MCF 10A (cell line): Measurements from ENCODE around the gene FAS. TPM values are rescaled to one million over a fixed set of nuclear protein-coding genes. Genes with fewer than 3 reads are reported as not detected.

Experiments
- BruUV-seq: library from RNA; stranded (reverse); fragments of 400-500 nt; replicated peaks from 2 replicates; lab custom pipeline; 2021; lab: Mats Ljungman, UMichigan
- CTCF ChIA-PET: fragments of 300-600 bp; sonication (Branson Sonifier 250); formaldehyde crosslinking; extraction: SDS; loops from one replicate; lab custom pipeline; 2021; ENCODE audit warnings: antibody characterized with exemption, inconsistent platforms; lab: Yijun Ruan, JAX
- POLR2A ChIA-PET: fragments of 300-600, 350-650 bp; sonication (Branson Sonifier 250); formaldehyde crosslinking; extraction: SDS; loops from one replicate; lab custom pipeline; 2020; ENCODE audit warnings: antibody characterized with exemption, inconsistent platforms; lab: Yijun Ruan, JAX
- DNase-seq: peaks from one replicate; pipeline ENCODE4 v3.0.0-alpha.2; 2018; ENCODE audit not compliant: unreplicated experiment
- H3K27ac Mint-ChIP-seq: one replicate; pipeline ENCODE4 v1.8.0; 2022; ENCODE audit warnings: mild to moderate bottlenecking, low read depth, mixed read lengths; ENCODE audit not compliant: unreplicated experiment
- H3K27me3 Mint-ChIP-seq: one replicate; pipeline ENCODE4 v1.8.0; 2022; ENCODE audit warnings: mixed read lengths; ENCODE audit not compliant: insufficient read depth, unreplicated experiment
- H3K36me3 Mint-ChIP-seq: one replicate; pipeline ENCODE4 v1.8.0; 2022; ENCODE audit warnings: mild to moderate bottlenecking, moderate library complexity, mixed read lengths; ENCODE audit not compliant: insufficient read depth, unreplicated experiment
- H3K4me1 Mint-ChIP-seq: one replicate; pipeline ENCODE4 v1.8.0; 2022; ENCODE audit warnings: mixed read lengths; ENCODE audit not compliant: insufficient read depth, unreplicated experiment
- H3K4me3 Mint-ChIP-seq: one replicate; pipeline ENCODE4 v1.8.0; 2022; ENCODE audit warnings: mild to moderate bottlenecking, moderate library complexity, mixed read lengths; ENCODE audit not compliant: unreplicated experiment
- H3K9me3 Mint-ChIP-seq: one replicate; pipeline ENCODE4 v1.8.0; 2022; ENCODE audit warnings: mixed read lengths; ENCODE audit not compliant: unreplicated experiment
- CTCF ChIP-seq: fragments of 200-600 bp; IDR thresholded peaks from one replicate; pipeline ENCODE4 v1.8.0; 2022; ENCODE audit warnings: antibody characterized with exemption, mild to moderate bottlenecking; ENCODE audit not compliant: unreplicated experiment
- intact Hi-C: fragments of 100-400 bp; cut with micrococcal nuclease; formaldehyde crosslinking; loops from 2 replicates; pipeline ENCODE4 v1.14.1; 2022
- total RNA-seq: library from RNA; stranded (reverse); gene quantifications from 2 replicates; pipeline ENCODE4 v1.2.3, GENCODE V29; 2022

FAS gene
- total RNA-seq, 1 experiment from 2014 or later = 60.2 TPM

- H3K4me1 Mint-ChIP-seq = peaks cover 6% of the 10 kb centered on the region
- no peak overlapping the region for H3K27ac Mint-ChIP-seq
- H3K9me3 Mint-ChIP-seq = no peaks in the 10 kb centered on the region
- no TSS peak for BruUV-seq
- TF ChIP-seq CTCF = no peak
- no peak for DNase-seq
- ChIA-PET POLR2A (interaction anchor here (1.1 kb wide), 1 partner anchor 15 kb away, joined by 4 read pairs; no protein-coding TSS in a partner anchor), CTCF (interaction anchor here (1.7 kb wide), 1 partner anchor 27 kb away, joined by 6 read pairs; no protein-coding TSS in a partner anchor)
- H3K27me3 Mint-ChIP-seq = no peaks in the 10 kb centered on the region
- no peak overlapping the region for H3K4me3 Mint-ChIP-seq
- intact Hi-C loops = no loop called here
- H3K36me3 Mint-ChIP-seq = no peaks in the 10 kb centered on the region
Observed at GRCh38 chr10:88961266-88961665, 29.3 kb upstream of the FAS start.

- H3K4me1 Mint-ChIP-seq = peaks cover 6% of the 10 kb centered on the region
- no peak overlapping the region for H3K27ac Mint-ChIP-seq
- no peak for DNase-seq
- no peaks in the 10 kb centered on the region for H3K9me3 Mint-ChIP-seq
- H3K27me3 Mint-ChIP-seq = no peaks in the 10 kb centered on the region
- BruUV-seq = no TSS peak
- no peak for TF ChIP-seq CTCF
- H3K4me3 Mint-ChIP-seq = no peak overlapping the region
- H3K36me3 Mint-ChIP-seq = no peaks in the 10 kb centered on the region
- ChIA-PET CTCF (interaction anchor here (0.6 to 1.7 kb wide), 2 partner anchors 25 to 146 kb away, joined by 3 to 4 read pairs; no protein-coding TSS in a partner anchor), POLR2A (interaction anchor here (1.1 kb wide), 1 partner anchor 8 kb away, joined by 3 read pairs; no protein-coding TSS in a partner anchor)
- intact Hi-C loops = no loop called here
Observed at GRCh38 chr10:88962336-88962735, 28.3 kb upstream of the FAS start.

GRCh38 chr10:88963318-88963717, 27.3 kb upstream of the FAS start:
- intact Hi-C loops = no loop called here
- ChIA-PET POLR2A (interaction anchor here (1.1 kb wide), 1 partner anchor 9 kb away, joined by 3 read pairs; no protein-coding TSS in a partner anchor), CTCF (interaction anchor here (0.9 to 1.7 kb wide), 3 partner anchors 13 to 27 kb away, joined by 3 to 4 read pairs (median 3); no protein-coding TSS in a partner anchor)
- H3K36me3 Mint-ChIP-seq = no peaks in the 10 kb centered on the region
- H3K4me3 Mint-ChIP-seq = no peak overlapping the region
- H3K27ac Mint-ChIP-seq = no peak overlapping the region
- no peaks in the 10 kb centered on the region for H3K9me3 Mint-ChIP-seq
- H3K27me3 Mint-ChIP-seq = no peaks in the 10 kb centered on the region
- peaks cover 6% of the 10 kb centered on the region for H3K4me1 Mint-ChIP-seq
- no TSS peak for BruUV-seq
- no peak for TF ChIP-seq CTCF
- DNase-seq = no peak

GRCh38 chr10:88964360-88964759, 26.2 kb upstream of the FAS start:
- no peak overlapping the region for H3K27ac Mint-ChIP-seq
- H3K9me3 Mint-ChIP-seq = no peaks in the 10 kb centered on the region
- intact Hi-C loops = no loop called here
- no peaks in the 10 kb centered on the region for H3K36me3 Mint-ChIP-seq
- H3K4me1 Mint-ChIP-seq = peaks cover 7% of the 10 kb centered on the region
- TF ChIP-seq CTCF = no peak
- ChIA-PET CTCF (interaction anchor here (0.9 to 1.0 kb wide), 3 partner anchors 19 to 130 kb away, joined by 3 to 4 read pairs (median 3); no protein-coding TSS in a partner anchor), POLR2A (interaction anchor here (0.7 to 1.9 kb wide), 6 partner anchors 9 to 27 kb away, joined by 3 to 14 read pairs (median 4); partner anchors contain the start of gene FAS)
- BruUV-seq = no TSS peak
- no peak for DNase-seq
- H3K27me3 Mint-ChIP-seq = no peaks in the 10 kb centered on the region
- H3K4me3 Mint-ChIP-seq = no peak overlapping the region
